ENCODE results near the gene MND1.

MND1 gene, protein sequence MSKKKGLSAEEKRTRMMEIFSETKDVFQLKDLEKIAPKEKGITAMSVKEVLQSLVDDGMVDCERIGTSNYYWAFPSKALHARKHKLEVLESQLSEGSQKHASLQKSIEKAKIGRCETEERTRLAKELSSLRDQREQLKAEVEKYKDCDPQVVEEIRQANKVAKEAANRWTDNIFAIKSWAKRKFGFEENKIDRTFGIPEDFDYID

DNA sequence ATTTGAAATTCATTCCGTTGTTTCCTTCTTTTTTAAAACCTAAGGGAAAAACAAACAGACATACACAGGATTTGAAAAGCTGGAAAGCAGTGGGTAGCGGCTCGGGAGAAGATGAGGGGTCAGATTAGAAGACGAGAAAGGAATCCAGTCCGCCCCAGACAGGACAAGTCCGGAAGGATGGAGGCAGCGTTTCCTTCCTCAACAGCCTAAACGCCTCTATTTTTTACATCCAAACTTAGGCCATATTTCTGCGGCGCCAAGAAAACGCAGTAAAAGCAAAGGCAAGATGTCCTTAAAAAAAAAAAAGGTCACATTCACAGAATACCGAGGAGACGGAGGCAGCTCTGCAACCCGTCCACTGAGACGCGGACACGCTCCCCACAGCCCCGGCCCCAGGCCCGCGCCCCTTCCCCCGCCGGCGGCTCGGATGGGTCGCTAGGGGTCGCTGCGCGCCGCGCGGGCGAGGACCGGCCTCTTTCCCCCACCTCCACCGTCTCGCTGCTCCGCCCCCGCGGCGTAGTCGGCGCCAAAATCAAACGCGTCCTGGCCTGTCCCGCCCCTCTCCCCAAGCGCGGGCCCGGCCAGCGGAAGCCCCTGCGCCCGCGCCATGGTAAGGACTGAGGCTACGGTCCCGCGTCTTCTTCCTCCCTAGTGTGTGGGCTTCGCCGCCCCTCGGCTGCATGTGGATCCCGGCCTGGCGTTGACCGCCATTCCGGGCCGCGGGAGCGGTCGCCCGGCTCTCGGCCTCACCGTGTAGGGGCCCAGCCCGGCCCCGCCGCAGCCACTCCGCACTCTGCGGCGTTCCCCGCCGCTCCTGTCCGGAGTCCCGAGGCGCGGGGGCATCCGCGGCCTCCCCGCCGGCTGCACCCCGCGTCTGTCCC, at the start of gene MND1:
TSS of gene MND1 (plus strand) at position 558 of the 881 bp plus-strand sequence. CDS start at position 608, 50 bp downstream.
- in situ Hi-C loops (cut with HindIII; ENCODE audit: low sequenced_read_pairs), result no loop called here

- in situ Hi-C loops (cut with HindIII; ENCODE audit: low sequenced_read_pairs), result no loop called here
Observed at GRCh38 chr4:153295131-153295755, 49.2 kb upstream of the MND1 start.

- in situ Hi-C loops (cut with HindIII; ENCODE audit: low sequenced_read_pairs), result no loop called here
Observed at GRCh38 chr4:153296040-153296823, 48.3 kb upstream of the MND1 start.

DNA sequence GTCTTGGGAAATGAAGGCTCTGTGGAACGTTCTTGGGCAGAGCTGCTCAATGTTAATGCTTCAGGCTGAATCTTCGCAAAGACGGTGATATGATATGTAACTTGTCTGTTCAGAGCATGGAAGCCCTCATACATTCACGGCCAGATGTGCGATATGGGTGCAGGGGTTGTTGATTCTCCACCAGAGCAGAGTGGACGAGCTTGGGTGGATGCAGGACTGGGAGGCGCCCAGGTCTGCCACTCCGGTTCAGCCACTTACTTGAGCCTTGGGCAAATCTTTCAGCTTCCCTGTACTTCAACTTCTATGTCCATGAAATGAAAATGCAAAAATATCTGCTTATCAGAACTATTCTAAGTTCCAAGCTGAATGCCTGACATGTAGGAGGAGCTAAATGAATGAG, 47.4 kb upstream of the MND1 start:
- in situ Hi-C loops (cut with HindIII; ENCODE audit: low sequenced_read_pairs), result no loop called here

GRCh38 chr4:153310793-153311192, 33.7 kb upstream of the MND1 start:
- in situ Hi-C loops (cut with HindIII; ENCODE audit: low sequenced_read_pairs), result no loop called here

- in situ Hi-C loops (cut with HindIII; ENCODE audit: low sequenced_read_pairs), result no loop called here
Observed at GRCh38 chr4:153314915-153315314, 29.6 kb upstream of the MND1 start.

DNA sequence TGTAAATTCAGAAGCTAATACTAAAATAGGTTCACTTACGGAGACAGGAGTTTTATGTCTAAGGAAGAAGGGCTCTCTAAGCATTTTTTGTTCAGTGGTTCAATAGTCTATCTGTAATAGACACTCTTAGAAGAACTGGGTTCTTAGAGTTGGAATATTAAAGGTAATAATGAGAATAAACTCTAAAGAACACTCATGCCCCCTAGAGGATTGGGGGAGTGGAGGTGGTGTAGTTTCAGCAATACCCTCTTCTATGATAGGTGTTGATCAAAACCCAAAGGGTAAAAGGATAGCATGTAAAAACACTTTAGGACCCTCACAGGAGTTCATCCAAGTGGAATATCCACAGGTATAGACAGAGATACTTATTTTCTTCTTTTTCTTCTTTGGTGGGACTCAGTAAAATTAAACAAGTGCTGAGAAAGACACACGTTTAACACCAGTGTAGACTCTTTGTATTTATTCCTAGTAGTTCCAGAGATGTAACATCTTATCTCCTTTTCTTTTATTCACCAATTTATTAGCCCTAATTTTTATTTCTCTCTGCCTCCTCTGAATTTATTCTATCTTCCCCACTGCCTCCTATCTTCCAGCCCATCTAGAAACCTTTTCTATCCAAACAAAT, 25.7 kb upstream of the MND1 start:
- in situ Hi-C loops (cut with HindIII; ENCODE audit: low sequenced_read_pairs), result no loop called here

GRCh38 chr4:153322791-153323190, 21.7 kb upstream of the MND1 start:
- in situ Hi-C loops (cut with HindIII; ENCODE audit: low sequenced_read_pairs), result no loop called here

DNA sequence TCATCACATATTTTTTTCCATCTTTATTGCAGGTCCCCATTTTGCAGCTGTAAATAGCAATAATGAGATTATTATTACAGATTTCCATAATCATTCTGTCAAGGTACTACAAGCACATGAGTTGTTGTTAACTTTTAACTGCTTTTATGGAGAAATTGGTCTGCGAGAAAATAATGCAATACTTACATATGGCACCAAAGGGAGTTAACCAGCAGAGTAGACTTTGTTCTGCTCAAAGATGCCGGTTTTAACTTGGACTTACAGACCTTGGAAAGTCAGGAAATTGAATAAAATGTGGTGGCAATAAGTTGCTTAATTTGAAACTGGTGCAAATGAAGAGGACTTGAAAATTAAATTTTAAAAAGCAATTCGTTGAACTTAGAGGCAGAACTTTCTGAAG, 20.4 kb upstream of the MND1 start:
- in situ Hi-C loops (cut with HindIII; ENCODE audit: low sequenced_read_pairs), result no loop called here

GRCh38 chr4:153325558-153325957, 18.9 kb upstream of the MND1 start:
- in situ Hi-C loops (cut with HindIII; ENCODE audit: low sequenced_read_pairs), result no loop called here

DNA sequence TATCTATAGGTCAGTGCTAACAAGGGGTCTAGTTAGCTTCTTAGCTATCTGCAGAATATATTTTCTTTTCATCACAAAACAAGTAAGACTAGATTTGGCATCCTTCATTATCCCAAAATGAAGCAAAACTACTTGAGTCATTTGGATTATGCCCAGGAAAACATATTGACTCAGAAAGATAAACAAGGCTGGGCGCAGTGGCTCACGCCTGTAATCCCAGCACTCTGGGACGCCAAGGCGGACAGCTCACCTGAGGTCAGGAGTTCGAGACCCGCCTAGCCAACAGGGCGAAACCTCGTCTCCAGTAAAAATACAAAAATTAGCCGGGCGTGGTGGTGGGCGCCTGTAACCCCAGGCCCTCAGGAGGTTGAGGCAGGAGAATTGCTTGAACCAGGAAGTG, 18.0 kb upstream of the MND1 start:
- in situ Hi-C loops (cut with HindIII; ENCODE audit: low sequenced_read_pairs), result no loop called here

DNA sequence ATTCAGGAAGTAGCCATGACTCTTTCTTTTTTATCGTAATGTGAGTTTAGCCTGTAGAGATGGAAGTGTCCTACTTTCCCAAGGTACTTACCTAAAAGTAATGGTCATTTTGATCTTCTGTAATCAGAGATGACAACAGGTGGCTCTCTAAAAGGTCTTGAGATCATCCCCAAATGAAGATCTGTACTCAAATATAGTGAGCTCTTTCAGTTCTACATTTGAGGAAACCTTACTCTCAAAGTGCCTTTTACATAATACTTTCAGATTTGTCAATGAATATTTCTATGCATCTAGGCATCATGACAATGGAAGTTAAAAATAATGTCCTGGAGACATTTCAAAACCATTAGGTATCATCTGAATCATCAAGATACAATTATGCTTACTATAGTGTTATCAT, 17.2 kb upstream of the MND1 start:
- in situ Hi-C loops (cut with HindIII; ENCODE audit: low sequenced_read_pairs), result no loop called here

- in situ Hi-C loops (cut with HindIII; ENCODE audit: low sequenced_read_pairs), result no loop called here
Observed at GRCh38 chr4:153332936-153333335, 11.6 kb upstream of the MND1 start.

DNA sequence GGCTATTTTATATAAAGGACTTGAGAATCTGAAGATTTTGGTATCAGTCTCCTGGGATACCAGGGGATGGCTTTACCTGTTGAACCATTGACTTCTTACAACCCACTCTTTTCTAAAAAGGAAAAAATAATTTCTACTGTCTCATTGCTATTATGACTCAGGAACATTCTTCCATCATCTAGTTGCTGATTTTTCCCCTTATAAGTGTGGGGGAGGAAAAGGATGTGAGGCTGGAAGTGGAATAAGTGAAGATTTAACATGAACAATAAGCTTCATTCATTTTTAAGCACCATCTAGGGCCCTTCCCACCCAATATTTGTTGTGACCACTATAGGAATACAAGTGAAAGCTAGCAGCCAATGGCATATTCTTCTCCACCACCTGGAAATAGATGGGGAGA, 10.6 kb upstream of the MND1 start:
- in situ Hi-C loops (cut with HindIII; ENCODE audit: low sequenced_read_pairs), result no loop called here

DNA sequence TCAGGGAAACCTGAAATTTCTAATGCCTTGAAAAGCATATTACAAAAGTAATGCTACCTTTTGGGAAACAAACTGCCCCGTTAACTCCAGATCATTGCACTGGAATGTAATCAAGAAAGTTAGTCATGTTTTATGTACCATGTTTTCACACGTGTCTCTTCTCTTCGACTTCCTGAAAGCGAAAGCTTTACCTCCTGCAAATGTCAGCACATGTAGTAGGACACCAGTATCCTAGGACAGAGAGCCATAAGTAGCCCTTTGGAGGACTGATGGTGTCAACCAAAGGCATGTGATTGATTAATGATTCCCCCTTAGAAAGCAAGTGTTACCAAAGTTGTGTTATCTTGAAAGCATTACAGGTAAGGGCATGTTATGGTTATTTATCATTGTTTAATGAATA, 8.8 kb upstream of the MND1 start:
- in situ Hi-C loops (cut with HindIII; ENCODE audit: low sequenced_read_pairs), result no loop called here

DNA sequence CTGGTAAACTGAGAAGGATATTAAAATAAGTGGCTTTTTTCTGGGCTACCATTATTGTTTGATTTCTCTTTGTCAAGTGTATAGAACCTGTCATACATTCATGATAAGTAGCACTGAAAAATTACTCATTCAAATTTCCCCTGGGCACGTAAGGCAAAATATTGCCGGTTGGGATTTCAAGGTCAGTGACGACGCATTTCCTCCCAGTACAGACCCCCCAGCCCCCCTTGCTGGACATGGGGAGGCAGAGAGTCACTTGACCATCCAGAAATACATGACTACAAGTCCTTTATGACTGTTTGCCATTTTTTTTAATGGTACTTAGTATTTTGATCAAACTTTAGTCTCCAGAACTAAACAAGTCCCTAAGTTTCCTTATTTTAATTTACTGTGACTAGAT, 6.8 kb upstream of the MND1 start:
- in situ Hi-C loops (cut with HindIII; ENCODE audit: low sequenced_read_pairs), result no loop called here

- in situ Hi-C loops (cut with HindIII; ENCODE audit: low sequenced_read_pairs), result no loop called here
Observed at GRCh38 chr4:153341575-153342090, 2.9 kb upstream of the MND1 start.

GRCh38 chr4:153342751-153343552, 1.5 kb upstream of the MND1 start:
- in situ Hi-C loops (cut with HindIII; ENCODE audit: low sequenced_read_pairs), result no loop called here
